ENCODE results near the gene MICAL2.

- TF ChIP-seq LBX2 (CRISPR knock-in tag; IDR thresholded peaks at IDR 0.05; ENCODE audit: borderline replicate concordance) (no peak), CTCF (CRISPR knock-in tag; IDR thresholded peaks at IDR 0.05) (no peak), POLR2A (IDR thresholded peaks at IDR 0.05; ENCODE audit: insufficient read depth in 1 of 2, low read depth in 2 of 2, low read length in 2 of 2) (no peak), FOXK2 (IDR thresholded peaks at IDR 0.05) (no peak), ZNF256 (CRISPR knock-in tag; conservative IDR thresholded peaks at IDR 0.05) (no peak), DMTF1 (CRISPR knock-in tag; IDR thresholded peaks at IDR 0.05) (no peak), ZNF788 (CRISPR knock-in tag; IDR thresholded peaks at IDR 0.05; ENCODE audit: borderline replicate concordance) (no peak), SRF (IDR thresholded peaks at IDR 0.05; ENCODE audit: low read depth, low read length) (no peak), HDAC6 (IDR thresholded peaks at IDR 0.05; ENCODE audit: low read depth, low read length) (no peak), SMARCE1 (IDR thresholded peaks at IDR 0.05; ENCODE audit: borderline replicate concordance) (no peak), TMF1 (CRISPR knock-in tag; IDR thresholded peaks at IDR 0.05; ENCODE audit: low read depth) (no peak), ZNF292 (CRISPR knock-in tag; IDR thresholded peaks at IDR 0.05; ENCODE audit: borderline replicate concordance, low read depth) (no peak)
- TF ChIP-seq, protein P1, sequence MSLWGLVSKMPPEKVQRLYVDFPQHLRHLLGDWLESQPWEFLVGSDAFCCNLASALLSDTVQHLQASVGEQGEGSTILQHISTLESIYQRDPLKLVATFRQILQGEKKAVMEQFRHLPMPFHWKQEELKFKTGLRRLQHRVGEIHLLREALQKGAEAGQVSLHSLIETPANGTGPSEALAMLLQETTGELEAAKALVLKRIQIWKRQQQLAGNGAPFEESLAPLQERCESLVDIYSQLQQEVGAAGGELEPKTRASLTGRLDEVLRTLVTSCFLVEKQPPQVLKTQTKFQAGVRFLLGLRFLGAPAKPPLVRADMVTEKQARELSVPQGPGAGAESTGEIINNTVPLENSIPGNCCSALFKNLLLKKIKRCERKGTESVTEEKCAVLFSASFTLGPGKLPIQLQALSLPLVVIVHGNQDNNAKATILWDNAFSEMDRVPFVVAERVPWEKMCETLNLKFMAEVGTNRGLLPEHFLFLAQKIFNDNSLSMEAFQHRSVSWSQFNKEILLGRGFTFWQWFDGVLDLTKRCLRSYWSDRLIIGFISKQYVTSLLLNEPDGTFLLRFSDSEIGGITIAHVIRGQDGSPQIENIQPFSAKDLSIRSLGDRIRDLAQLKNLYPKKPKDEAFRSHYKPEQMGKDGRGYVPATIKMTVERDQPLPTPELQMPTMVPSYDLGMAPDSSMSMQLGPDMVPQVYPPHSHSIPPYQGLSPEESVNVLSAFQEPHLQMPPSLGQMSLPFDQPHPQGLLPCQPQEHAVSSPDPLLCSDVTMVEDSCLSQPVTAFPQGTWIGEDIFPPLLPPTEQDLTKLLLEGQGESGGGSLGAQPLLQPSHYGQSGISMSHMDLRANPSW (CRISPR knock-in tag; IDR thresholded peaks at IDR 0.05; ENCODE audit: borderline replicate concordance): no peak
These were observed 52.3 kb downstream of the MICAL2 start for GRCh38 chr11:12162652-12163051.
